ENCODE results near the gene UBTF. TPM values are rescaled to one million over a fixed set of nuclear protein-coding genes. Genes with fewer than 3 reads are reported as not detected.

The UBTF gene
- total and polyA plus RNA-seq, 8 donors: 31.9 to 51.8 (median 39.5) TPM

DNA sequence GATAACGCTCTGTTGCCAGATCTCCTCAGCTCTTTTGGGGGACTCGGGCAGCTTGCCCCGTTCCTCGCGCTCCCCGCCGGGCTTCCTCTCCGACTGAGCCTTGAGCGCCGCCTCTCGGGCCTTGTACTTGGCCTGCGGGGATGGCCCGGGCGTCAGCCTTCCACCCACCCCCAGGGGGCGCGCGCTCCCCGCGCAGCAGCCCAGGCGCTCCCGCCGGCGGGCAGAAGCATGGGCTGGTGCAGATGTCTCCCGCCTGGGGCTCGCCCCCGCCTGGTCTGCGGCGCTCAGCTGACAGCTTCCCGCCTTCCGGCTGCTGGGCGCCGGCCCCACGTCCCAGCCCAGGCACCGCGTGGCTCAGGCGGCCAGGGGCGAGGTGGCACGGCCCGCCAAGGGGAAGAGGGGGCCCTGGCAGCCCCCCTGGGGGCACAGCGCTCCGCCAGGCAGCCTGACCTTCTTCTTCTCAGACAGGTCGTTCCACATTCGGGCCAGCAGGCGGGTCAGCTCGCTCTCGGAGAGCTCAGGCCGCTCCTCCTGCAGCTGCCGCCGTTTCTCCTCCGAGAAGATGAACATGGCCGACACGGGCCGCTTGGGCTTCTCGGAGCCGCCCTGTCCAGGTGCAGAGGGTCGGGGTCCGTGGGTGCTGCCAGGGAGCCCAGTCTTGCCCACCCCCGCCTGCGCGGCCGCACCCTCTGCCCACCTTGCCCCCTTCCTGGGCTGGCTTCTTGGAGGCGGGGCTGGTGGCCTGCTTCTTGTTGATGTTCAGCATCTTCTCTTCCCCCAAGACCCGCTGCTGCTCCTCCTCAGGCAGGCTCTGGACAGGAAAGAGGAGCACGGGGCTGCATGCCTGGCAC is 8.9 kb downstream of the UBTF start:
- ATAC-seq: peak; percentile 89 to 96 (median 94)
- intact Hi-C loops (cut with DNase I): loop anchor here (5.0 to 10.0 kb wide), 4 partner anchors 112 to 137 kb away; partner anchors contain the start of genes SLC25A39 (in 2 of the 3) and GRN (in 1 of the 3)
- peaks cover 0 to 36% (median 27%) of the 10 kb centered on the region in 3 donors for H3K36me3 ChIP-seq
- H3K4me1 ChIP-seq: peaks cover 0 to 8% (median 0%) of the 10 kb centered on the region in 3 donors
- peak overlapping the region in 1 of 4 donors; percentile 3 for H3K27ac ChIP-seq
- no peaks in the 10 kb centered on the region for H3K9me3 ChIP-seq
- WGBS, 2 donors: 17 to 30% methylated on average over 59 to 64 of the region's 64 CpGs
- peak; percentile 79 to 96 (median 90) for DNase-seq
- no peak overlapping the region for H3K4me3 ChIP-seq
- no peaks in the 10 kb centered on the region for H3K27me3 ChIP-seq
- FAIRE-seq: no peak
- TF ChIP-seq, protein P1, sequence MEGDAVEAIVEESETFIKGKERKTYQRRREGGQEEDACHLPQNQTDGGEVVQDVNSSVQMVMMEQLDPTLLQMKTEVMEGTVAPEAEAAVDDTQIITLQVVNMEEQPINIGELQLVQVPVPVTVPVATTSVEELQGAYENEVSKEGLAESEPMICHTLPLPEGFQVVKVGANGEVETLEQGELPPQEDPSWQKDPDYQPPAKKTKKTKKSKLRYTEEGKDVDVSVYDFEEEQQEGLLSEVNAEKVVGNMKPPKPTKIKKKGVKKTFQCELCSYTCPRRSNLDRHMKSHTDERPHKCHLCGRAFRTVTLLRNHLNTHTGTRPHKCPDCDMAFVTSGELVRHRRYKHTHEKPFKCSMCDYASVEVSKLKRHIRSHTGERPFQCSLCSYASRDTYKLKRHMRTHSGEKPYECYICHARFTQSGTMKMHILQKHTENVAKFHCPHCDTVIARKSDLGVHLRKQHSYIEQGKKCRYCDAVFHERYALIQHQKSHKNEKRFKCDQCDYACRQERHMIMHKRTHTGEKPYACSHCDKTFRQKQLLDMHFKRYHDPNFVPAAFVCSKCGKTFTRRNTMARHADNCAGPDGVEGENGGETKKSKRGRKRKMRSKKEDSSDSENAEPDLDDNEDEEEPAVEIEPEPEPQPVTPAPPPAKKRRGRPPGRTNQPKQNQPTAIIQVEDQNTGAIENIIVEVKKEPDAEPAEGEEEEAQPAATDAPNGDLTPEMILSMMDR (IDR thresholded peaks at IDR 0.05): peak; percentile 94 to 99 (median 98)

DNA sequence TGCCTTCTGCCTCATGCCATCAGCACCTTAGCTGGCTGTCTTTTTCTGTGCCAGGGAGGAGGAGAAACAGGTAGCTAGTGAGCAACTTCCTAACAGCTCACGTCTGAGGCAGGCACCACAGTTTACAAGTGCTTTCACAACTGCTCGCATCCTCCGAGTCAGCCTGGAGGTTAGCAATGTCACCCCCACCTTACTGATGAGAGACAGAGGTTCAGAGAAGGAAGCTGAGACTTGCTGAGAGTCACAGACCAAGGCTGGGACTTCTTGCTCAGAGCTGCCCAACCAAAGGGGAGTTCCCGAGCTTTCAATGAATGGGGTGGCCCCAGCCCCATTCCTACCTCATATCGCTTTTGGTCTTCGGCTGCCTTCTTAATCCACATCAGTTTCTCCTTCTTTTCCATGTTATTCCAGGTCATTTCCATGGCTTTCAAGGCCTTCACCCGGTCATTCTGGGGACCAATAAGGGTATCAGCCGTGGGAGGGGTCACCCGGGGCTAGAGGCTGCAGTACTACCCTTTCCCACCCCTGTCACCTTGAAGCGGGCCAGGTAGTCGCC is 9.6 kb downstream of the UBTF start:
- no peak for FAIRE-seq
- 58 to 70% methylated on average over 11 of the region's 11 CpGs for WGBS, 2 donors

DNA sequence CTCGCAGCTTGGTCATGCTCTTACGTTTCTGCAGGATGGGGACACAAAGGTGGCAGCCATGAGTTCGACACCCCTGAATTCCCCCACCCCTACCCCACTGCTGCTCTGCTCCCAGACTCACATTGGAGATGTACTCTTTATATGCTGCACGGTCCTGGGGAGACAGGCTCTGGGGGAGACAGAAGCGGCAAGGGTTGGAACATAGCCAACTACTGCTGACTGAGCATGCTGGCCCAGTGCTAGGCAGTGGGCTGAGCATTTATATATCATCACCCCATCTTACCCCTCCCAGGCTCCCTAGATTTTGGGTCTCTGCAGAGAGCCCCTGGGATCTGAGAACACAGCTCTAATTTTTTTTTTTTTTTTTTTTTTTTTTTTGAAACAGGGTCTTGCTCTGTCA is 11.7 kb downstream of the UBTF start:
- Histone ChIP-seq H3K27me3 (no peaks in the 10 kb centered on the region), H3K27ac (no peak overlapping the region), H3K4me1 (peaks cover 0 to 8% (median 0%) of the 10 kb centered on the region in 3 donors), H3K36me3 (peaks cover 0 to 20% (median 14%) of the 10 kb centered on the region in 3 donors), H3K4me3 (no peak overlapping the region), H3K9me3 (no peaks in the 10 kb centered on the region)
- intact Hi-C loops (cut with DNase I): no loop called here
- TF ChIP-seq, protein P1 (IDR thresholded peaks at IDR 0.05): no peak
- no peak for ATAC-seq
- peak in 1 of 6 donors; percentile 30 for DNase-seq
- WGBS, 2 donors: 87 to 90% methylated on average over 5 of the region's 5 CpGs
- no peak for FAIRE-seq

More for the DNA sequence above, 9.6 kb downstream of the UBTF start:
- Histone ChIP-seq H3K4me3 (no peak overlapping the region), H3K36me3 (peaks cover 0 to 29% (median 24%) of the 10 kb centered on the region in 3 donors), H3K27ac (no peak overlapping the region), H3K27me3 (no peaks in the 10 kb centered on the region), H3K9me3 (no peaks in the 10 kb centered on the region), H3K4me1 (peaks cover 0 to 8% (median 0%) of the 10 kb centered on the region in 3 donors)
- TF ChIP-seq, protein P1 (IDR thresholded peaks at IDR 0.05): no peak
- DNase-seq: no peak
- intact Hi-C loops (cut with DNase I): loop anchor here (5.0 to 10.0 kb wide), 4 partner anchors 112 to 137 kb away; partner anchors contain the start of genes SLC25A39 (in 2 of the 3) and GRN (in 1 of the 3)
- ATAC-seq: no peak

DNA sequence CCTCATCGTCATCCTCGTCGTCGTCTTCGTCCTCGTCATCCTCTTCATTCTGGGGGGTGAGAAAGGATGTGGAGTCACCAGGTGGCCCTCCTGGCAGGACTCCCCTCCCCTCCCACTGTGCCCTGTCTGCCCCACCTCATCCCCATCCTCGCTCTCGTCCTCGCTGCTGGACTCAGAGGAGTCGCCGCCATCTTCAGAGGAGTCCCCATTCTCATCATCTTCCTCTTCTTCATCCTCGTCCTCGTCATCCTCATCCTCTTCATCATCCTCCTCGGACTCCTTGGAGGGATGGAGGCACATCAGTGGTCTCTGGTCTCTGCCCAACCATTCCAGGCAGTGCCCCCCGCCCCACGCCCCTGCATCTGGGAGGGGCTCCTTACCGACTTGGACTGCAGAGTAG is 12.2 kb downstream of the UBTF start:
- no peak for DNase-seq
- no peak for ATAC-seq
- Histone ChIP-seq H3K4me3 (no peak overlapping the region), H3K9me3 (no peaks in the 10 kb centered on the region), H3K27me3 (no peaks in the 10 kb centered on the region), H3K27ac (no peak overlapping the region), H3K36me3 (peaks cover 0 to 20% (median 14%) of the 10 kb centered on the region in 3 donors), H3K4me1 (peaks cover 0 to 8% (median 0%) of the 10 kb centered on the region in 3 donors)
- 83 to 86% methylated on average over 17 of the region's 17 CpGs for WGBS, 2 donors
- intact Hi-C loops (cut with DNase I): no loop called here
- no peak for FAIRE-seq
- TF ChIP-seq, protein P1 (IDR thresholded peaks at IDR 0.05): no peak

All from pancreas (tissue), 10 donors.